Neuronal stem cell (in vitro differentiated cells): ENCODE results near the gene TIMP1.

Source experiments
- DNase-seq: peaks from one replicate; pipeline ENCODE4 v3.0.0-alpha.2; 2013; ENCODE audit warnings: low spot score
- H2AFZ ChIP-seq: one replicate; pipeline ENCODE4 v1.6.1; 2013; ENCODE audit warnings: mild to moderate bottlenecking, low read length, inconsistent platforms
- H2AK5ac ChIP-seq: 2 replicates; pipeline ENCODE4 v1.6.1; 2013; ENCODE audit warnings: low read depth, mild to moderate bottlenecking, inconsistent platforms, low read length, moderate library complexity, mixed read lengths
- H2BK120ac ChIP-seq: 2 replicates; pipeline ENCODE4 v1.6.1; 2013; ENCODE audit warnings: low read depth, mild to moderate bottlenecking, inconsistent platforms, low read length, moderate library complexity, mixed read lengths
- H2BK12ac ChIP-seq: one replicate; pipeline ENCODE4 v1.6.1; 2013; ENCODE audit warnings: low read length, inconsistent platforms
- H2BK15ac ChIP-seq: 2 replicates; pipeline ENCODE4 v1.6.1; 2013; ENCODE audit warnings: mild to moderate bottlenecking, low read length, inconsistent platforms, mixed read lengths
- H2BK5ac ChIP-seq: one replicate; pipeline ENCODE4 v1.6.1; 2013; ENCODE audit warnings: inconsistent platforms, mild to moderate bottlenecking, low read length, moderate library complexity
- H3K14ac ChIP-seq: one replicate; pipeline ENCODE4 v1.6.1; 2013; ENCODE audit warnings: low read length, inconsistent platforms
- H3K18ac ChIP-seq: 2 replicates; pipeline ENCODE4 v1.6.1; 2013; ENCODE audit warnings: low read length, inconsistent platforms
- H3K23ac ChIP-seq: 2 replicates; pipeline ENCODE4 v1.6.1; 2013; ENCODE audit warnings: low read depth, mild to moderate bottlenecking, mixed read lengths, low read length, inconsistent platforms; ENCODE audit not compliant: poor library complexity
- H3K27ac ChIP-seq: replicated peaks from 3 replicates; pipeline ENCODE4 v1.5.1; 2013; ENCODE audit warnings: low read length, inconsistent platforms
- H3K27me3 ChIP-seq, 3 experiments: 2 replicates each; pipeline ENCODE4 v1.6.1; 2013; ENCODE audit warnings: low read length in 3 of 3, mild to moderate bottlenecking in 2 of 3, inconsistent platforms in 1 of 3, low read depth in 1 of 3, mixed read lengths in 1 of 3, moderate library complexity in 1 of 3; ENCODE audit not compliant: control insufficient read depth in 3 of 3, insufficient read depth in 3 of 3
- H3K36me3 ChIP-seq, 2 donors: replicated peaks in 1 of 2; 2 replicates each; pipeline ENCODE4 v1.6.1; 2013; ENCODE audit warnings: low read length in 2 of 2; ENCODE audit not compliant: control insufficient read depth in 2 of 2, insufficient read depth in 2 of 2
- H3K4ac ChIP-seq: 2 replicates; pipeline ENCODE4 v1.6.1; 2013; ENCODE audit warnings: inconsistent platforms, mild to moderate bottlenecking, low read length, moderate library complexity
- H3K4me1 ChIP-seq, 2 donors: 1 replicate in 1 of 2; 2 replicates in 1 of 2; pipeline ENCODE4 v1.6.1; 2013; ENCODE audit warnings: low read length in 2 of 2, low read depth in 1 of 2; ENCODE audit not compliant: control insufficient read depth in 2 of 2, insufficient read depth in 1 of 2
- H3K4me2 ChIP-seq: one replicate; pipeline ENCODE4 v1.6.1; 2013; ENCODE audit warnings: mild to moderate bottlenecking, low read length, inconsistent platforms; ENCODE audit not compliant: insufficient read depth, poor library complexity, severe bottlenecking
- H3K4me3 ChIP-seq, 2 donors: 2 replicates each; pipeline ENCODE4 v1.5.1; 2013; ENCODE audit warnings: low read length in 2 of 2, mild to moderate bottlenecking in 2 of 2, inconsistent platforms in 1 of 2, moderate library complexity in 1 of 2
- H3K79me1 ChIP-seq: one replicate; pipeline ENCODE4 v1.6.1; 2013; ENCODE audit warnings: low read depth, mild to moderate bottlenecking, inconsistent platforms, low read length, moderate library complexity
- H3K9ac ChIP-seq: one replicate; pipeline ENCODE4 v1.6.1; 2013; ENCODE audit warnings: mild to moderate bottlenecking, low read depth, low read length, inconsistent platforms; ENCODE audit not compliant: poor library complexity
- H3K9me3 ChIP-seq, 2 donors: replicated peaks in 1 of 2; 2 replicates each; pipeline versions ENCODE3 to v1.6.1; 2013; ENCODE audit warnings: low read length in 2 of 2, mild to moderate bottlenecking in 2 of 2, inconsistent platforms in 1 of 2, low read depth in 1 of 2, mixed read lengths in 1 of 2, moderate library complexity in 1 of 2; ENCODE audit not compliant: control insufficient read depth in 2 of 2, insufficient read depth in 1 of 2
- H4K8ac ChIP-seq: one replicate; pipeline ENCODE4 v1.6.1; 2013; ENCODE audit warnings: low read depth, mild to moderate bottlenecking, inconsistent platforms, low read length, moderate library complexity
- H4K91ac ChIP-seq: one replicate; pipeline ENCODE4 v1.6.1; 2013; ENCODE audit warnings: low read length, low read depth, mild to moderate bottlenecking, inconsistent platforms; ENCODE audit not compliant: poor library complexity
- WGBS, 2 donors: extraction: QIAGEN DNeasy Blood & Tissue Kit; methylation state at CpG; one replicate each; pipeline ENCODE4 v1.1.7; 2013; ENCODE audit warnings: missing lambda C conversion rate in 2 of 2, mixed read lengths in 1 of 2; ENCODE audit not compliant: insufficient read length in 2 of 2, insufficient replicate concordance in 1 of 2; ENCODE audit errors: extremely low coverage in 2 of 2; 5-methylcytosine and 5-hydroxymethylcytosine counted together

The TIMP1 gene

DNA sequence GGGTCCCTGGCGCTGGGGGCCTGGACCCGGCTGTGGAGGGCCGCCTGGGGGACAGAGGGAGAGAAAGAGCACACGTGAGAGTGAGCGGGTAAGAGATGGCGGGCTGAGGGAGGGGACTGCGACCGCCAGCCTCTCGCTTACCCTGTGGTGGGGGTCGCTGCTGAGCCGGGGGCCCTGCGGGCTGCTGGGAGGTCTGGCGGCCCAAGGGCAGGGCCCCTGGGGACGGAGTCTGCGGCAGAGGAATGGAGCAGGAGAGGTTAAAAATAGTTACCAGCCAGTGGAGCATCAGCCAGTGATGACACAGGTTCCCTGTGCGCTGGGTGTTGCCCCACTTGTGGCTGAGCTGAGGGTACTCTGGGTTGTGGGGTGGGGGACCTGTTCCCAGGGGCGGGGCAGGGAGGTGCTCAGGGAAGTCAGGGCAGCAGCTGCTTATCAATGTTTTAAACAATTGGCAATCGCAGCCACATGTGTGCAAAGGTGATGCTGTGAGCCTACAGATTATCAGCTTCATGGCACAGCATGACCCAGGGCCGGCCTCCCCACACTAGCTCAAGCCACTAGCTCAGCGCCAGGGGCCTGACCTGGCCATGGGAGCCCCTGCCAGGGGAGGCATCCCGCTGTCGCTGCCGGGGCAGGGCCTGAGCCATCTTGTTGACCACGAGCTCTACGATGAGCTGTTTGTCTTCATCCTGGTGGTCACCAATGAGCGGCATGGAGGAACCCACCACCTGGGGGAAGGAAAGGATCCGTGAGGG, 7.5 kb upstream of the TIMP1 start:
- no CpG with 5 or more reads among the region's 27 CpGs for WGBS, 2 donors
- peaks cover 2% of the 10 kb centered on the region for H3K79me1 ChIP-seq
- peaks cover 0 to 11% of the 10 kb centered on the region in 2 donors for H3K4me1 ChIP-seq
- H3K23ac ChIP-seq = peak overlapping the region; percentile 65
- H2BK120ac ChIP-seq = no peak overlapping the region
- no peak overlapping the region for H2AFZ ChIP-seq
- no peaks in the 10 kb centered on the region for H3K27me3 ChIP-seq
- H4K8ac ChIP-seq = no peak overlapping the region
- no peak for DNase-seq
- H3K27ac ChIP-seq = no peak overlapping the region
- H2AK5ac ChIP-seq = no peak overlapping the region
- H3K18ac ChIP-seq = peak overlapping the region; percentile 94
- peak overlapping the region; percentile 69 for H3K4me2 ChIP-seq
- peaks cover 7 to 18% of the 10 kb centered on the region in 2 donors for H3K36me3 ChIP-seq
- no peak overlapping the region for H4K91ac ChIP-seq
- H3K9me3 ChIP-seq = no peaks in the 10 kb centered on the region
- H2BK5ac ChIP-seq = peak overlapping the region; percentile 39
- H3K4ac ChIP-seq = no peak overlapping the region
- peak overlapping the region in 1 of 2 donors; percentile 71 for H3K4me3 ChIP-seq
- H2BK12ac ChIP-seq = no peak overlapping the region
- no peak overlapping the region for H2BK15ac ChIP-seq
- H3K9ac ChIP-seq = peak overlapping the region; percentile 21
- H3K14ac ChIP-seq = no peak overlapping the region

DNA sequence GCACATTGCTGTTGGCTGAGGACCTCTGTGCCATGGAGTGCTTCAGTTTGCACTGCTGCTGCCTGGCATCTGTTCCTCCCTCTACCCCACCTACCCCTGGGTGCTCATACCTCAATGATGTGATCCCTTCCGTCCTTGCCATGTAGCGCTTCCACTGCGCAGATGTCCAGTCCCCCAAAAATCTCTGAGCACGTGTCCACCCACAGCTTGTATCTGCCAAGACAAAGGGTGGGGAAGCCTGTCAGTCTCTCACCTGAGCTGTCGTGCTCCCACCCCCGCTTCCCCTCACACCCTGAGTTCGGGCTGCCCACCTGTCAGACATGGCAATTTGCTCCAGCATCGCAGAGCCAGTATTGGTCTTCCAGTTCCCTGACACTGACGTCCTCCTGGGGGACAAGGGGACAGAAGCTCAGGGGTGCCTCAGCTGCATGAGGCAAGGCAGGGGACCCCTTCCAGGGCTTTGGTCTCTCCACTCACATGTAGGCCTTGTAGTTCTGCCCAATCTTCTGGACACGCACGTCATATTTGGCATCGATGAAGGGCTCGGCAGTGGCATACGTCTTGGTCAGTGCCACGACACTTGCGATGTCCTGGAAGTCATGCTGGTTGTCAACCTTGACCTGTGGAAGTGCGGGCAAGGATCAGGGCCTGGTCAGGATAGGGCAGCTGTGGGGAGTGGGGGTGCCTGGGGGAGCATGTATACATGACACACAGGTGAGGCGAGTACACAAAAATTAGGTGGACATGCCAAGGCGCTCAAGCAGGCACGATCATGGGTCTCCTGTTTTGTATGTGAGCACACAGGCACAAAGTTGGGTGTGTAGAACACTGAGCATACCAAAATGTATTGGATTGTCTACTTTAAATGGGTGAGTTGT, 6.0 kb upstream of the TIMP1 start:
- no peak overlapping the region for H3K4me2 ChIP-seq
- no peak overlapping the region for H3K4me3 ChIP-seq
- no peak for DNase-seq
- H2BK120ac ChIP-seq = no peak overlapping the region
- H3K18ac ChIP-seq = no peak overlapping the region
- H4K8ac ChIP-seq = no peak overlapping the region
- no peak overlapping the region for H3K27ac ChIP-seq
- H2AFZ ChIP-seq = no peak overlapping the region
- H3K4me1 ChIP-seq = peaks cover 0 to 11% of the 10 kb centered on the region in 2 donors
- H3K4ac ChIP-seq = no peak overlapping the region
- H2BK15ac ChIP-seq = no peak overlapping the region
- no peaks in the 10 kb centered on the region for H3K9me3 ChIP-seq
- H3K23ac ChIP-seq = no peak overlapping the region
- peaks cover 2% of the 10 kb centered on the region for H3K79me1 ChIP-seq
- no peak overlapping the region for H2AK5ac ChIP-seq
- no peaks in the 10 kb centered on the region for H3K27me3 ChIP-seq
- WGBS, 2 donors = no CpG with 5 or more reads among the region's 20 CpGs
- H3K14ac ChIP-seq = no peak overlapping the region
- H4K91ac ChIP-seq = no peak overlapping the region
- peaks cover 5 to 8% of the 10 kb centered on the region in 2 donors for H3K36me3 ChIP-seq
- no peak overlapping the region for H2BK5ac ChIP-seq
- no peak overlapping the region for H3K9ac ChIP-seq
- no peak overlapping the region for H2BK12ac ChIP-seq

- Histone ChIP-seq H3K14ac (no peak overlapping the region), H2AK5ac (no peak overlapping the region), H2BK15ac (no peak overlapping the region), H3K4me2 (no peak overlapping the region), H4K8ac (no peak overlapping the region), H2AFZ (no peak overlapping the region), H2BK5ac (no peak overlapping the region), H3K4me3 (no peak overlapping the region), H3K36me3 (no peaks in the 10 kb centered on the region), H3K9me3 (no peaks in the 10 kb centered on the region), H3K9ac (no peak overlapping the region), H3K79me1 (peaks cover 2% of the 10 kb centered on the region), H3K18ac (no peak overlapping the region), H3K23ac (no peak overlapping the region), H4K91ac (no peak overlapping the region), H3K27ac (no peak overlapping the region), H3K4ac (no peak overlapping the region), H3K4me1 (peaks cover 0 to 11% of the 10 kb centered on the region in 2 donors), H3K27me3 (no peaks in the 10 kb centered on the region), H2BK12ac (no peak overlapping the region), H2BK120ac (no peak overlapping the region)
- DNase-seq = no peak
- no CpG with 5 or more reads among the region's 9 CpGs for WGBS, 2 donors
These were observed 4.8 kb upstream of the TIMP1 start for GRCh38 chrX:47577424-47577823.

DNA sequence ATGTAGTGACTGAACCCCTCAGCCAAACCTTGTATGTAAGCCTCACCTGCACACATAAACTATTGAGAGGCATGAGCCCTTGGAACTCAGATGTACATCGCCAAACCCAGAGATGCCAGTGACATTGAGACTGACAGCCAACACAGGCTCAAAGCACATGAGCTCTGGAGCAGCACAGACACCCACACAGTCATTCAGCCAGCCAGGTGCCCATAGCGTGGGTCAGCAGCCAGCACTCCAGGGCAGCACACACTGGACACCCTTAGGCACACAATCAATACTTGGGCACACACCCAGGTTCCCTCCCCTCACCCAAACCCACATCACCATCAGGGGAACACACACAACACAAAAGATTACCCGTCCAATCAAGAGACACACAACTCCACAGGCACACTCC, 4.3 kb upstream of the TIMP1 start:
- Histone ChIP-seq H3K9ac (peak overlapping the region; percentile 21), H2BK5ac (no peak overlapping the region)
- WGBS, 2 donors = no CpG with 5 or more reads among the region's 3 CpGs

More for the DNA sequence above, 4.3 kb upstream of the TIMP1 start:
- no peaks in the 10 kb centered on the region for H3K27me3 ChIP-seq
- H3K4me2 ChIP-seq = no peak overlapping the region
- peaks cover 0 to 11% of the 10 kb centered on the region in 2 donors for H3K4me1 ChIP-seq
- H3K79me1 ChIP-seq = peaks cover 2% of the 10 kb centered on the region
- no peaks in the 10 kb centered on the region for H3K9me3 ChIP-seq
- no peak overlapping the region for H2BK15ac ChIP-seq
- H2AK5ac ChIP-seq = no peak overlapping the region
- H2AFZ ChIP-seq = no peak overlapping the region
- DNase-seq = no peak
- no peak overlapping the region for H2BK12ac ChIP-seq
- H3K27ac ChIP-seq = no peak overlapping the region
- H3K14ac ChIP-seq = no peak overlapping the region
- H3K4me3 ChIP-seq = no peak overlapping the region
- H2BK120ac ChIP-seq = no peak overlapping the region
- no peak overlapping the region for H4K91ac ChIP-seq
- H3K23ac ChIP-seq = no peak overlapping the region
- H3K36me3 ChIP-seq = no peaks in the 10 kb centered on the region
- H3K18ac ChIP-seq = no peak overlapping the region
- no peak overlapping the region for H3K4ac ChIP-seq
- no peak overlapping the region for H4K8ac ChIP-seq
